ENCODE data around the gene EARS2. TPM values are rescaled to one million over a fixed set of nuclear protein-coding genes. Genes with fewer than 3 reads are reported as not detected.

The EARS2 gene
- total and polyA plus RNA-seq, 9 of the 15 experiments (the other 6 are each of a cell fraction or from before 2014, with no cell fraction given): 17.6 to 58.6 (median 36.3) TPM

- TF ChIP-seq ID3 (CRISPR knock-in tag; IDR thresholded peaks at IDR 0.05): peak; percentile 97
- peak; percentile 100 for TF ChIP-seq ID3 (tag; IDR thresholded peaks at IDR 0.05)
- TF ChIP-seq RNF219 (CRISPR knock-in tag; IDR thresholded peaks at IDR 0.05): peak; percentile 91
- peak; percentile 100 for TF ChIP-seq BACH1 (tag; IDR thresholded peaks at IDR 0.05)
- TF ChIP-seq SNIP1 (IDR thresholded peaks at IDR 0.05; ENCODE audit: low read depth): no peak
- TF ChIP-seq CHD2 (IDR thresholded peaks at IDR 0.05; ENCODE audit: low read depth, low read length): no peak
- no peak for TF ChIP-seq NFYB (IDR thresholded peaks at IDR 0.05; ENCODE audit: extremely low read depth, insufficient read length)
- peak; percentile 88 for TF ChIP-seq DPF2 (IDR thresholded peaks at IDR 0.05)
- peak; percentile 100 for TF ChIP-seq CXXC5 (CRISPR knock-in tag; IDR thresholded peaks at IDR 0.05)
- TF ChIP-seq E2F8 (IDR thresholded peaks at IDR 0.05; ENCODE audit: low read depth, partially characterized antibody): peak; percentile 84
- TF ChIP-seq U2AF2 (optimal IDR thresholded peaks at IDR 0.05; ENCODE audit: low read depth, low read length): no peak
- TF ChIP-seq RHOXF2B (CRISPR knock-in tag; conservative IDR thresholded peaks at IDR 0.05): peak; percentile 96
- TF ChIP-seq ZBTB9 (CRISPR knock-in tag; IDR thresholded peaks at IDR 0.05): peak; percentile 100
- 0 out of 2 replicates have a peak, but pooled peaks have one; percentile 59 for TF ChIP-seq CAMTA2 (CRISPR knock-in tag; conservative IDR thresholded peaks at IDR 0.05)
- TF ChIP-seq ZNF274 (IDR thresholded peaks at IDR 0.05; ENCODE audit: borderline replicate concordance, low read depth, low read length): no peak
- TF ChIP-seq DEAF1 (CRISPR knock-in tag; IDR thresholded peaks at IDR 0.05): peak; percentile 86
- peak; percentile 90 for TF ChIP-seq GMEB1 (CRISPR knock-in tag; IDR thresholded peaks at IDR 0.05)
- TF ChIP-seq PHF21A (IDR thresholded peaks at IDR 0.05; ENCODE audit: borderline replicate concordance, low read depth): no peak
Measured at GRCh38 chr16:23597003-23597756, 40.0 kb upstream of the EARS2 start (continued).
